GM12878 (cell line): Measurements from ENCODE around the gene HYOU1.

Experiments used
- CHD4 ChIP-seq: fragments of 200-600 bp; sonication (generic); IDR thresholded peaks from 2 replicates; pipeline ENCODE4 v1.6.1; 2016; ENCODE audit warnings: mild to moderate bottlenecking
- EP300 ChIP-seq, 2 experiments: fragments of 150-350 bp in 1 of 2; IDR thresholded peaks; 2 replicates each; pipeline ENCODE4 v1.6.1; 2011 to 2012; ENCODE audit warnings: low read depth in 2 of 2, low read length in 2 of 2, borderline replicate concordance in 1 of 2, improper control_type of control experiment in 1 of 2, inconsistent platforms in 1 of 2; ENCODE audit not compliant: control insufficient read depth in 1 of 2
- EZH2 ChIP-seq: IDR thresholded peaks from 2 replicates; pipeline ENCODE4 v1.6.1; 2012; ENCODE audit warnings: low read depth, mild to moderate bottlenecking, control low read depth, inconsistent platforms, low read length, borderline replicate concordance; ENCODE audit not compliant: control insufficient read depth
- POLR2A ChIP-seq: IDR thresholded peaks from 2 replicates; pipeline ENCODE4 v1.6.1; 2011; ENCODE audit warnings: low read depth, mild to moderate bottlenecking, low read length
- TF ChIP-seq, protein P1 (sequence below), 3 experiments: IDR thresholded peaks in 2 of 3; conservative IDR thresholded peaks in 1 of 3; 2 replicates each; pipeline ENCODE4 v1.5.1; 2011; ENCODE audit warnings: low read depth in 3 of 3, low read length in 3 of 3, mild to moderate bottlenecking in 3 of 3, control low read depth in 2 of 3, moderate library complexity in 2 of 3, inconsistent platforms in 1 of 3, mixed read lengths in 1 of 3; ENCODE audit not compliant: control insufficient read depth in 2 of 3, insufficient read depth in 1 of 3; ENCODE audit errors: extremely low read depth in 1 of 3
- TF ChIP-seq, protein P2 (sequence below): fragments of 450-650 bp; IDR thresholded peaks from 2 replicates; pipeline ENCODE4 v1.6.1; 2016; ENCODE audit warnings: mild to moderate bottlenecking

DNA sequence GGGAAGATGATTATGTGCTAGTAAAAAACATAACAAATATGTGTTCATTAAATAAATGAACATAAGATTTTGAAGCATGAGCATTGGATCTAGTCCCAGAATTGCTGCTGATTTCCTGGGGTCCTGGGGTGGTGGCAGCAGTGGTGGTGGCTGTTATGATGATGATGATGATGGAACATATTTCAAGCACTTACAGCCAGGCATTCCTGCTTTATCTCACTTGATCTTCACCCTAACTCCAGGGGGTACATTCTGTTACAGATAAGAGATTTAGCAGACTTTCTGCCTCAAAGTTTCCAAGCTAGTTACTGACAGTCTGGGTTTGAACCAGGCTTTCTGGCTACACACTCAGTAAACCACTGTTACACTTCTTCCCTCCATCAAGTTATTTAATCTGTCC is 33.3 kb downstream of the HYOU1 start:
- TF ChIP-seq, protein P1, sequence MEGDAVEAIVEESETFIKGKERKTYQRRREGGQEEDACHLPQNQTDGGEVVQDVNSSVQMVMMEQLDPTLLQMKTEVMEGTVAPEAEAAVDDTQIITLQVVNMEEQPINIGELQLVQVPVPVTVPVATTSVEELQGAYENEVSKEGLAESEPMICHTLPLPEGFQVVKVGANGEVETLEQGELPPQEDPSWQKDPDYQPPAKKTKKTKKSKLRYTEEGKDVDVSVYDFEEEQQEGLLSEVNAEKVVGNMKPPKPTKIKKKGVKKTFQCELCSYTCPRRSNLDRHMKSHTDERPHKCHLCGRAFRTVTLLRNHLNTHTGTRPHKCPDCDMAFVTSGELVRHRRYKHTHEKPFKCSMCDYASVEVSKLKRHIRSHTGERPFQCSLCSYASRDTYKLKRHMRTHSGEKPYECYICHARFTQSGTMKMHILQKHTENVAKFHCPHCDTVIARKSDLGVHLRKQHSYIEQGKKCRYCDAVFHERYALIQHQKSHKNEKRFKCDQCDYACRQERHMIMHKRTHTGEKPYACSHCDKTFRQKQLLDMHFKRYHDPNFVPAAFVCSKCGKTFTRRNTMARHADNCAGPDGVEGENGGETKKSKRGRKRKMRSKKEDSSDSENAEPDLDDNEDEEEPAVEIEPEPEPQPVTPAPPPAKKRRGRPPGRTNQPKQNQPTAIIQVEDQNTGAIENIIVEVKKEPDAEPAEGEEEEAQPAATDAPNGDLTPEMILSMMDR (IDR thresholded peaks at IDR 0.05 in 2 of 3, conservative IDR thresholded peaks at IDR 0.05 in 1 of 3; ENCODE audit: control insufficient read depth in 2 of 3, extremely low read depth in 1 of 3, insufficient read depth in 1 of 3, low read depth in 3 of 3, low read length in 3 of 3), result no peak
- TF ChIP-seq CHD4, result no peak
- TF ChIP-seq, protein P2, sequence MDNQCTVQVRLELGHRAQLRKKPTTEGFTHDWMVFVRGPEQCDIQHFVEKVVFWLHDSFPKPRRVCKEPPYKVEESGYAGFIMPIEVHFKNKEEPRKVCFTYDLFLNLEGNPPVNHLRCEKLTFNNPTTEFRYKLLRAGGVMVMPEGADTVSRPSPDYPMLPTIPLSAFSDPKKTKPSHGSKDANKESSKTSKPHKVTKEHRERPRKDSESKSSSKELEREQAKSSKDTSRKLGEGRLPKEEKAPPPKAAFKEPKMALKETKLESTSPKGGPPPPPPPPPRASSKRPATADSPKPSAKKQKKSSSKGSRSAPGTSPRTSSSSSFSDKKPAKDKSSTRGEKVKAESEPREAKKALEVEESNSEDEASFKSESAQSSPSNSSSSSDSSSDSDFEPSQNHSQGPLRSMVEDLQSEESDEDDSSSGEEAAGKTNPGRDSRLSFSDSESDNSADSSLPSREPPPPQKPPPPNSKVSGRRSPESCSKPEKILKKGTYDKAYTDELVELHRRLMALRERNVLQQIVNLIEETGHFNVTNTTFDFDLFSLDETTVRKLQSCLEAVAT, result no peak
- TF ChIP-seq EZH2, result no peak
- no peak for TF ChIP-seq POLR2A
- TF ChIP-seq EP300 (IDR thresholded peaks at IDR 0.05; ENCODE audit: borderline replicate concordance in 1 of 2, control insufficient read depth in 1 of 2, low read depth in 2 of 2, low read length in 2 of 2), result no peak
